HG02852 (cell line): ENCODE results near the gene TBC1D3B.
A peak's percentile ranks its signal among the peaks of the same experiment; 100 is the strongest.
"Not testable (repeated sequence)": the region's sequence is repeated elsewhere in the genome, so short reads cannot be mapped to it uniquely, and the experiment has no call there.

Experiments used
- ATAC-seq: cut with Tn5 transposase; IDR thresholded peaks from one replicate; pipeline ENCODE4 v1.9.1; 2021; ENCODE audit warnings: mild to moderate bottlenecking, moderate library complexity; ENCODE audit not compliant: unreplicated experiment

Gene TBC1D3B

GRCh38 chr17:36176536-36176935 lies at the start of gene TBC1D3B:
Gene TBC1D3B (minus strand): TSS chr17:36176636. CDS start chr17:36175050, 1,586 bp downstream.
- ATAC-seq, result not testable (repeated sequence)

- ATAC-seq, result not testable (repeated sequence)
These were observed 46.5 kb upstream of the TBC1D3B start for GRCh38 chr17:36222967-36223366.

- not testable (repeated sequence) for ATAC-seq
These were observed 45.2 kb upstream of the TBC1D3B start for GRCh38 chr17:36221581-36222100.

GRCh38 chr17:36220737-36221580 lies 44.5 kb upstream of the TBC1D3B start:
- not testable (repeated sequence) for ATAC-seq

GRCh38 chr17:36219556-36219955 lies 43.1 kb upstream of the TBC1D3B start:
- ATAC-seq, result not testable (repeated sequence)

GRCh38 chr17:36215406-36216308 lies 39.2 kb upstream of the TBC1D3B start:
- ATAC-seq, result not testable (repeated sequence)

- ATAC-seq, result no peak
These were observed 38.5 kb upstream of the TBC1D3B start for GRCh38 chr17:36214918-36215317.

- ATAC-seq, result no peak
These were observed 37.3 kb upstream of the TBC1D3B start for GRCh38 chr17:36213695-36214094.

- no peak for ATAC-seq
These were observed 36.5 kb upstream of the TBC1D3B start for GRCh38 chr17:36212966-36213365.

- no peak for ATAC-seq
These were observed 35.8 kb upstream of the TBC1D3B start for GRCh38 chr17:36212272-36212605.

GRCh38 chr17:36211484-36212271 lies 35.2 kb upstream of the TBC1D3B start:
- not testable (repeated sequence) for ATAC-seq

GRCh38 chr17:36210439-36211211 lies 34.2 kb upstream of the TBC1D3B start, which contains the start of gene CCL4L2:
Gene CCL4L2 (plus strand): TSS chr17:36211063.
- ATAC-seq, result peak; percentile 71

GRCh38 chr17:36209575-36209974 lies 33.1 kb upstream of the TBC1D3B start:
- ATAC-seq, result no peak

GRCh38 chr17:36207383-36207782 lies 30.9 kb upstream of the TBC1D3B start:
- ATAC-seq, result not testable (repeated sequence)

GRCh38 chr17:36206486-36206821 lies 30.0 kb upstream of the TBC1D3B start:
- not testable (repeated sequence) for ATAC-seq

- no peak for ATAC-seq
These were observed 29.4 kb upstream of the TBC1D3B start for GRCh38 chr17:36205637-36206485.

- ATAC-seq, result no peak
These were observed 28.5 kb upstream of the TBC1D3B start for GRCh38 chr17:36204724-36205500.

- ATAC-seq, result no peak
These were observed 26.9 kb upstream of the TBC1D3B start for GRCh38 chr17:36203335-36203734.
